Sigmoid colon (tissue), 7 donors: Measurements from ENCODE around the gene ZNF845. TPM values are rescaled to one million over a fixed set of nuclear protein-coding genes. Genes with fewer than 3 reads are reported as not detected.

ENCODE experiments used
- DNase-seq: peaks from one replicate; pipeline ENCODE4 v3.0.0-alpha.2; 2019
- H3K27ac ChIP-seq, 4 donors: fragments of 200-600 bp; sonication (generic); one replicate each; pipeline ENCODE4 v1.5.1; 2016 to 2019; ENCODE audit warnings: mild to moderate bottlenecking in 1 of 4
- H3K27me3 ChIP-seq, 3 donors: fragments of 200-600 bp; sonication (generic); one replicate each; pipeline ENCODE4 v1.5.1; 2019; ENCODE audit warnings: mild to moderate bottlenecking in 1 of 3
- H3K36me3 ChIP-seq, 4 donors: fragments of 200-600 bp; sonication (generic); one replicate each; pipeline ENCODE4 v1.5.1; 2016 to 2019
- H3K4me1 ChIP-seq, 4 donors: fragments of 200-600 bp; sonication (generic); one replicate each; pipeline ENCODE4 v1.5.1; 2017 to 2019
- H3K4me3 ChIP-seq, 4 donors: fragments of 200-600 bp; sonication (generic); one replicate each; pipeline ENCODE4 v1.5.1; 2017 to 2019; ENCODE audit warnings: mild to moderate bottlenecking in 2 of 4, moderate library complexity in 1 of 4
- H3K9me3 ChIP-seq, 4 donors: fragments of 200-600 bp in 3 of 4; sonication (generic) in 3 of 4; one replicate each; pipeline versions ENCODE4 v1.5.1 to v1.6.1; 2013 to 2019
- CTCF ChIP-seq, 4 experiments: fragments of 450-650 bp in 3 of 4; fragments of 200-600 bp in 1 of 4; IDR thresholded peaks; one replicate each; pipeline ENCODE4 v1.5.1; 2016 to 2019; ENCODE audit warnings: antibody characterized with exemption in 4 of 4, mild to moderate bottlenecking in 3 of 4, moderate library complexity in 2 of 4
- EP300 ChIP-seq, 4 donors: sonication (generic); formaldehyde crosslinking; IDR thresholded peaks; one replicate each; pipeline ENCODE4 v1.6.1; 2017; ENCODE audit warnings: antibody characterized with exemption in 4 of 4
- POLR2A ChIP-seq, 2 donors: fragments of 450-650 bp; IDR thresholded peaks; one replicate each; pipeline ENCODE4 v1.6.1; 2016; ENCODE audit warnings: antibody characterized with exemption in 2 of 2, mild to moderate bottlenecking in 2 of 2, moderate library complexity in 2 of 2
- POLR2AphosphoS5 ChIP-seq, 4 donors: sonication (generic); formaldehyde crosslinking; IDR thresholded peaks; one replicate each; pipeline ENCODE4 v1.6.1; 2017; ENCODE audit warnings: antibody characterized with exemption in 4 of 4
- WGBS, 2 donors: extraction: QIAGEN DNeasy Blood & Tissue Kit; methylation state at CpG; one replicate each; pipeline ENCODE4 v1.1.7; 2013; 5-methylcytosine and 5-hydroxymethylcytosine counted together
- intact Hi-C: fragments of 100-400 bp; cut with DNase I; formaldehyde crosslinking; loops from one replicate; pipeline ENCODE4 v1.15.1; 2023
- polyA plus RNA-seq, 3 donors: library from polyadenylated mRNA; stranded (reverse); fragments of 200-250 nt; gene quantifications; one replicate each; pipeline ENCODE4 v1.2.3, GENCODE V29; 2013
- total RNA-seq, 4 donors: library from RNA; depleted of rRNA; stranded (reverse); fragments of >200 nt; gene quantifications; one replicate each; pipeline ENCODE4 v1.1.0, GENCODE V29; 2016
- donor health status: healthy with polysubstance abuse.
- donor health status: Bipolar disorder and iron deficiency.
- donor health status: healthy.

Gene ZNF845
- total and polyA plus RNA-seq, 7 donors: 2.4 to 8.9 (median 4.6) TPM

- Histone ChIP-seq H3K27me3 (no peaks in the 10 kb centered on the region), H3K36me3 (no peaks in the 10 kb centered on the region), H3K9me3 (no peaks in the 10 kb centered on the region), H3K27ac (peak within 1 kb of the TSS; percentile 71 to 84 (median 76)), H3K4me3 (peak within 1 kb of the TSS; percentile 59 to 74 (median 67)), H3K4me1 (peaks cover 0 to 13% (median 3%) of the 10 kb centered on the region in 4 donors)
- intact Hi-C loops: loop anchor here (2.0 to 5.0 kb wide), 3 partner anchors 29 to 168 kb away; partner anchors contain the start of genes ZNF765 and ZNF845
- WGBS, 2 donors: 2 to 6% methylated on average over 45 of the region's 45 CpGs
- TF ChIP-seq POLR2AphosphoS5 (IDR thresholded peaks at IDR 0.05) (peak; percentile 44 to 82 (median 77)), CTCF (IDR thresholded peaks at IDR 0.05) (peak in 1 of 4 experiments; percentile 16), EP300 (IDR thresholded peaks at IDR 0.05) (no peak), POLR2A (IDR thresholded peaks at IDR 0.05) (peak; percentile 16 to 53)
- DNase-seq: peak; percentile 94
These were observed 31.8 kb downstream of the ZNF845 start, which contains the start of gene ZNF525 for GRCh38 chr19:53365134-53365898. TSS of gene ZNF525 (plus strand) at chr19:53365705. CDS start at chr19:53372282, 6,577 bp downstream.

GRCh38 chr19:53365899-53366493, 32.4 kb downstream of the ZNF845 start:
- no peak for TF ChIP-seq POLR2AphosphoS5 (IDR thresholded peaks at IDR 0.05)
- TF ChIP-seq CTCF (IDR thresholded peaks at IDR 0.05): no peak
- no peak for TF ChIP-seq EP300 (IDR thresholded peaks at IDR 0.05)
- no peak for DNase-seq
- WGBS, 2 donors: 0 to 1% methylated on average over 32 of the region's 32 CpGs
- Histone ChIP-seq H3K9me3 (no peaks in the 10 kb centered on the region), H3K4me3 (peak overlapping the region; percentile 59 to 74 (median 67)), H3K27ac (peak overlapping the region; percentile 71 to 84 (median 76)), H3K27me3 (no peaks in the 10 kb centered on the region), H3K36me3 (no peaks in the 10 kb centered on the region), H3K4me1 (peaks cover 0 to 13% (median 3%) of the 10 kb centered on the region in 4 donors)
- intact Hi-C loops: loop anchor here (2.0 to 5.0 kb wide), 3 partner anchors 29 to 169 kb away; partner anchors contain the start of genes ZNF765 and ZNF845

- 87 to 94% methylated on average over 4 of the region's 4 CpGs for WGBS, 2 donors
- no peak overlapping the region for H3K27ac ChIP-seq
- TF ChIP-seq CTCF (IDR thresholded peaks at IDR 0.05): no peak
- TF ChIP-seq POLR2AphosphoS5 (IDR thresholded peaks at IDR 0.05): no peak
- no peak for TF ChIP-seq EP300 (IDR thresholded peaks at IDR 0.05)
- TF ChIP-seq POLR2A (IDR thresholded peaks at IDR 0.05): no peak
- intact Hi-C loops: no loop called here
- H3K27me3 ChIP-seq: no peaks in the 10 kb centered on the region
- H3K4me3 ChIP-seq: no peak overlapping the region
- H3K9me3 ChIP-seq: peaks cover 0 to 4% (median 0%) of the 10 kb centered on the region in 4 donors
- DNase-seq: no peak
- peaks cover 0 to 43% (median 12%) of the 10 kb centered on the region in 4 donors for H3K36me3 ChIP-seq
- H3K4me1 ChIP-seq: no peaks in the 10 kb centered on the region
These were observed 38.6 kb downstream of the ZNF845 start for GRCh38 chr19:53372196-53372595.

GRCh38 chr19:53374288-53374687, 40.7 kb downstream of the ZNF845 start:
- no peak for DNase-seq
- WGBS, 2 donors: 75 to 79% methylated on average over 3 of the region's 3 CpGs
- TF ChIP-seq CTCF (IDR thresholded peaks at IDR 0.05) (no peak), EP300 (IDR thresholded peaks at IDR 0.05) (no peak), POLR2A (IDR thresholded peaks at IDR 0.05) (no peak), POLR2AphosphoS5 (IDR thresholded peaks at IDR 0.05) (no peak)
- intact Hi-C loops: no loop called here
- no peak overlapping the region for H3K27ac ChIP-seq
- no peaks in the 10 kb centered on the region for H3K27me3 ChIP-seq
- H3K4me3 ChIP-seq: no peak overlapping the region
- no peaks in the 10 kb centered on the region for H3K4me1 ChIP-seq
- H3K36me3 ChIP-seq: peaks cover 0 to 61% (median 19%) of the 10 kb centered on the region in 4 donors
- peaks cover 0 to 13% (median 0%) of the 10 kb centered on the region in 4 donors for H3K9me3 ChIP-seq
